ENCODE measurements around the gene RB1.

The RB1 gene

DNA sequence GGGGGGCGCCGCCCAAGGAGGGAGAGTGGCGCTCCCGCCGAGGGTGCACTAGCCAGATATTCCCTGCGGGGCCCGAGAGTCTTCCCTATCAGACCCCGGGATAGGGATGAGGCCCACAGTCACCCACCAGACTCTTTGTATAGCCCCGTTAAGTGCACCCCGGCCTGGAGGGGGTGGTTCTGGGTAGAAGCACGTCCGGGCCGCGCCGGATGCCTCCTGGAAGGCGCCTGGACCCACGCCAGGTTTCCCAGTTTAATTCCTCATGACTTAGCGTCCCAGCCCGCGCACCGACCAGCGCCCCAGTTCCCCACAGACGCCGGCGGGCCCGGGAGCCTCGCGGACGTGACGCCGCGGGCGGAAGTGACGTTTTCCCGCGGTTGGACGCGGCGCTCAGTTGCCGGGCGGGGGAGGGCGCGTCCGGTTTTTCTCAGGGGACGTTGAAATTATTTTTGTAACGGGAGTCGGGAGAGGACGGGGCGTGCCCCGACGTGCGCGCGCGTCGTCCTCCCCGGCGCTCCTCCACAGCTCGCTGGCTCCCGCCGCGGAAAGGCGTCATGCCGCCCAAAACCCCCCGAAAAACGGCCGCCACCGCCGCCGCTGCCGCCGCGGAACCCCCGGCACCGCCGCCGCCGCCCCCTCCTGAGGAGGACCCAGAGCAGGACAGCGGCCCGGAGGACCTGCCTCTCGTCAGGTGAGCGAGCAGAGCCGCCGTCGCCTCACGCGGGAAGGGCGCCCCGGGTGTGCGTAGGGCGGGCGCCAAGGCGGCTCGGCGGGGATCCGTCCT lies at the start of gene RB1:
Gene RB1 (plus strand): TSS at position 393 of the 784 bp plus-strand sequence. CDS start 162 bp downstream, at position 555.
- in situ Hi-C loops (cut with MboI; ENCODE audit: low sequenced_read_pairs): no loop called here

DNA sequence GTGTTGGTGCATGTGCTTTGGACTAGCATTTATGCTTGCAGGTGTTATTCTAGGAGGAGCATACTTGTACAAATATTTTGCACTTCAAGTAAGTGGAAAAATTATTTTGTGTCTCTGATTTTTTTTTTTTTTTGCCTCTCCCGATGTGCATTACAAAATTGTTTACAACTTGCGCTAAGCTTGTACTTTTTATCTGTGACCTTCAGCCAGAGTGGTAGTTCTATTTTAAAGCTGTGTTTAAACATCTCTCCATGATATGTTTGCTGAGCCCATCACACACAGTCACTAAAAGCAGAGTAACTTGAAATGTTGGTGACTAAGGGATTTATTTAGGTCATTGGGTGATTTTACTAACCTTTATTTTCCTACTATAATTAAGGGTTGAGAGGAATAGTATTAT lies 49.7 kb upstream of the RB1 start:
- in situ Hi-C loops (cut with MboI; ENCODE audit: low sequenced_read_pairs): no loop called here

DNA sequence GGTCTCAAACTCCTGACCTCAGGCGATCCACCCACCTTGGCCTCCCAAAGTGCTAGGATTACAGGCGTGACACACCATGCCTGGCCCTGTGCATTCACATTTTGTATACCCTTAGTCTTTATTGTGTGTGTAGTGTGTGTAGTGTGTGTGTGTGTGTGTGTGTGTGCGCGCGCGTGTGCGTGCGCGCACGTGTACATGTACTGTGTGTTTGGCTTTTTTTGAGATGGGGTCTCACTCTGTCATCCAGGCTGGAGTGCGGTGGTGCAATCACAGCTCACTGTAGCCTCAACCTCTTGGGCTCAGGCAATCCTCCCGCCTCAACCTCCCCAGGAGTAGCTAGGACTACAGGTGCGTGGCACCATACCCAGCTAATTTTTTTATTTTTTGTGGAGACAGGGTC lies 48.5 kb upstream of the RB1 start:
- in situ Hi-C loops (cut with MboI; ENCODE audit: low sequenced_read_pairs): no loop called here

DNA sequence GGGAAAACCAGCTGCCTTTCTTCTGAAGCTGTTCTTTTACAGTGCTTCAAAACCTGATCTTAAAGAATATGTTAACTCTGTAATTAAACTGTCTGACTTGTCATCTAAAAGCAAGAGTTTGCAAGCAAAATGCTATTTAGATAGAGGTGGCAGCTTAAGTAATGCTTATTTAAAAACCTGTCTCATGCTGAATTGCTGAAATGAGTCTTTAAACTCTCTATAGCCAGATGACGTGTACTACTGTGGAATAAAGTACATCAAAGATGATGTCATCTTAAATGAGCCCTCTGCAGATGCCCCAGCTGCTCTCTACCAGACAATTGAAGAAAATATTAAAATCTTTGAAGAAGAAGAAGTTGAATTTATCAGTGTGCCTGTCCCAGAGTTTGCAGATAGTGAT lies 47.6 kb upstream of the RB1 start:
- in situ Hi-C loops (cut with MboI; ENCODE audit: low sequenced_read_pairs): no loop called here

DNA sequence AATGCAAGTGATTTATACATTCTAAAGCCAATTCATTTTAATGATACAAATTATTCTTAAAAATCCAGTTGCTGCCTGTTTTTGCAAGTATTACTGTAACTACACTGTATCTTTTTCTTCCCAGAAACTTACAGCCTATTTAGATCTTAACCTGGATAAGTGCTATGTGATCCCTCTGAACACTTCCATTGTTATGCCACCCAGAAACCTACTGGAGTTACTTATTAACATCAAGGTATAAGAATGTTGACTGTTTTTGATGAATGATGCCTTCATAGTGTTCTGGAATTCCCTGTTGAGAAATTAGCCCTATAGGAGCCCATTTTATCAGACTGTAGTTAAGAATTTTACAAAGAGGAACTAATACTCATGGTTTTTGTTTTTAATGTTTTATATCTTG lies 45.5 kb upstream of the RB1 start:
- in situ Hi-C loops (cut with MboI; ENCODE audit: low sequenced_read_pairs): no loop called here

DNA sequence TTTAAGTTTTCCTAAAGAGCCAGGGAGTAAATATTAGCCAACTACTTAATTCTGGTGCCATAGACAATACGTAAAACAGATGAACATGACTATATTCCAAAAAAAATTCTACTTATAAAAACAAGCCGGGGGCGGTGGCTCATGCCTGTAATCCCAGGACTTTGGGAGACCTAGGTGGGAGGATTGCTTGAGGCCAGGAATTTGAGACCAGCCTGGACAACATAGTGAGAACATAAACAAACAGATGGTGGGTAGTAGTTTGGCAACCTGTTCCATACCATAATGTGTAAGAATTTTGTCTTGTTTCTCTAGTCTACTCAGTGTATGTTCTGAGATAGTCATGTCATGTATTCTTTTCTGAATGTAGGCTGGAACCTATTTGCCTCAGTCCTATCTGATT lies 45.1 kb upstream of the RB1 start:
- in situ Hi-C loops (cut with MboI; ENCODE audit: low sequenced_read_pairs): no loop called here

DNA sequence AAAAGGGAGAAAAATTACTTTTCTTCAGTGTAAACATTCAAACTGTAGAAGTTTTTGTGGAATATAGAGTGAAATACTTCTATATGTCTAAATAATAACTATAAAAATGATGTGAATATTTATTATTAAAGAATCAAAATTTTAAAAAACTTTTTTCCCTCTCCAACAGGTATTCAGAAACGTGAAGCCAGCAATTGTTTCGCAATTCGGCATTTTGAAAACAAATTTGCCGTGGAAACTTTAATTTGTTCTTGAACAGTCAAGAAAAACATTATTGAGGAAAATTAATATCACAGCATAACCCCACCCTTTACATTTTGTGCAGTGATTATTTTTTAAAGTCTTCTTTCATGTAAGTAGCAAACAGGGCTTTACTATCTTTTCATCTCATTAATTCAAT lies 42.6 kb upstream of the RB1 start:
- in situ Hi-C loops (cut with MboI; ENCODE audit: low sequenced_read_pairs): no loop called here

DNA sequence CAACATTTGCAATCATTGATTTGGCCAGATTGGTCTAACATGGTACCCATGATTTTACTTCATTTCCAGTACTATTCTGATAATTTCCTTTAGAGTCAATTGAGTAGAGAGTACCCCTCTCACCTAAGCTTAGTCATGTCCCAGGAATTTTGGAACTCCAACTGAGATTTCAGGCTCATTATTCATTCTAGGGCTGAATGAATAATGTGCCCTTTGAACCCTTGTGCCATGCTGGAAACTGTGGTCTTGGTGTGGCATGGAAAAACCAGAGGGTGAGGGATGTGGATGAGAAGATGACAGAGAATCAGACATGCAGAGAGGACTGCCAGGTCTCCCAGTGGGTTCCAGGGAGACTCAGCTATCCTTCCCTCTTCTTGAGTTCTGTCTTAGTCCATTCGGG lies 40.4 kb upstream of the RB1 start:
- in situ Hi-C loops (cut with MboI; ENCODE audit: low sequenced_read_pairs): no loop called here

DNA sequence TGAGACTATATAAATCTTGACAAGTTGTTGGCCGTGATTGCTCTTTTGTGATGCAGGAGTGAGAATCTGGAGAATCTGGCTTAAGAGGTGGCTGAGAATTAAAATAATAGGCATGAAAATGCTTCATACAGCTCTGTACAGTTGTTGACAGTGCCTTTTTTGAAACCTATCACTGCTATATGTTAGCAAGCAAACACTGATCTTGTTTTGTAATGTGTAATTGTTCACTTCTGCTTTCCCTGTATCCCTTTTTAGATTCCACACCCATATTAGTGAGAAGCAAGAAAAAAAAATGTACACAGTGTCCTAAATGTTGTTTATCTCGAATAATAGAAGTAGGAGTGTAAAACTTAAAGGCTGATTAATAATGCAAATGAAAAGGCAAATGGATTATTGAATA lies 39.5 kb upstream of the RB1 start:
- in situ Hi-C loops (cut with MboI; ENCODE audit: low sequenced_read_pairs): no loop called here

DNA sequence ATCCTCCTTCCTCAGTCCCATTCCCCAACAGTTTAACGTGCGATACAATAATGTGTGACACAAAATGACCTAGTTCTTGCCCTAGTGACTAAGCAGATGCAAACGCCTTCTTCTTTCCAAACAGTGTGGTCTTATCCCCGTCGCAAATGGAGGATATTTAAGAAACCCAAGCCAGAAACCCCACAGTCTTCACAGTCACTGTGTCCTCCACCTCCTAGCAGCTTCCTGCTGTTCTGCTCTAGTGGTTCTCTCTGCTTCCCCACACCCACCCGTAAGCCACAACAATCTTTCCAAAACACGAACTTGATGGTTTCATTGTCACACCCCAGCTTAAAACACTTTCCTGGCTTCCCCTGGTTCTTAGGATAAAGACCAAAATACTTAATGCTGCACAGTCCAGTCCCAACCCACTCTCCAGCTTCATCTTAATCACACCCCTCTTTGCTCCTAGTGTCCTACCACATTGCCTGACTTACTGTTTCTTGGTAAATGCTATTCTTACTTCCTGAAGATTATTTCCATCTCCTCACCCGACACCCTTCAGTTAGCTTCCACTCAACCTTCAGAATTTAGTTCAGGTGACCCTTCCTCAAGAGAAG lies 38.2 kb upstream of the RB1 start:
- in situ Hi-C loops (cut with MboI; ENCODE audit: low sequenced_read_pairs): no loop called here

DNA sequence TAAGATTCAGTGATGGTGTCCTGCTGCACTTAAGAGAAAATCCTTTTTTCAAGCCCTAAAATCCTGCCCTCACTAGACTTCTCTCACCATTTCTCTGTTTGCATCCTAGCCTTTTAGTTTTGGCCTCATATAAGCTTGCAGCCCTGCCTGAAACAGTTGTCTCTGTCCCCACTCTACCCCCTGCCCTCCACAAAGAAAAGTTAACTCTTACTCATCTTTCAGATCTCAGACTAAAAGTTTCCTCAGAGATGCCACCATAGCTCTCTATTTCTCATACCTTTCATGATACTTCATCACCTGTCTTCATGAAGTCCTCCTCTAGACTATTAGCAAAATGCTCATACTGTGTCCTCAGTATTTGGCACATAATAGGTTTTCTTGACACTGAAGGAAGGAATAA lies 37.4 kb upstream of the RB1 start:
- in situ Hi-C loops (cut with MboI; ENCODE audit: low sequenced_read_pairs): no loop called here

DNA sequence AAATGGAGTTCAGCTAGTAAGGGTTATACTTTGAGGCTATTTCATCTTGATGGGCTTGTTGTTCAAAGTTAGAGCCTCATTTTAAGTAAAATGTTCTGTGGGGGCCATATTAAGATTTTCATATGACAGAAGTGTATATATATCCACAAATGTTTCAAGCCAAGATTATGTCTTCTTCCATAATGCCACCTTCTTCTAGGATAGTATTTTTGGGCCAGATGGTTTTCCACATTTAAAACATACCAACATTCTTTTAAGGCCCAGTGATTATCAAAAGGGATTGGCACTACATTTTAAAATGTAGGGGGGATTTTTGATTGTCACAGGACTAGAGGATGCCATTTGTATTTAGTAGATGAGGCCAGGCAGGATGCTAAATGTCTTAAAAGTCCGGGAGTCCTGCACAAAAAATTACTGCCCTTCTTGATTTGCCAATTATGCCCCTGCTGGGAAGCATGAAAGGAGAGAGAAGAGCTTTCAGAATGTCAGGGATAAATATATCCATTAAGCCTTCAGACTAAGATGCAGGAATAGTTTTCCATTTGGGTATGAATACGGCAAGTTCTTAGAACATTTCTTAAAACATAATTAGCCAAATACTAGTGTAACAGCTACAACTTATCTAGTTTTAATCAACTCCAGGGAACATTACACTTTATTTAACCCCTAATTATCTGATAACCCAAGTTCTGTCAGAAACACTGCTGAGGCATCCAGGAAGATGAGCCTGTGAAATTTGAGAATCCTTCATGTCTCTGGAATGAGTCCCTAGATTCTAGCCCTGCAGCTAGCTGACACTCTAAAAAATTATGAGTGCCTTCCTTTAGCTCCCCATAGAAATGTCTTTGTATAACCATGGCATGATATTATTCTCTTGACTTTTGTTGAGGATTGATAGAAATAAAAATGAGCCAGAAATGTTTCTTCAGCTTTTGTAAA lies 36.6 kb upstream of the RB1 start:
- in situ Hi-C loops (cut with MboI; ENCODE audit: low sequenced_read_pairs): no loop called here

DNA sequence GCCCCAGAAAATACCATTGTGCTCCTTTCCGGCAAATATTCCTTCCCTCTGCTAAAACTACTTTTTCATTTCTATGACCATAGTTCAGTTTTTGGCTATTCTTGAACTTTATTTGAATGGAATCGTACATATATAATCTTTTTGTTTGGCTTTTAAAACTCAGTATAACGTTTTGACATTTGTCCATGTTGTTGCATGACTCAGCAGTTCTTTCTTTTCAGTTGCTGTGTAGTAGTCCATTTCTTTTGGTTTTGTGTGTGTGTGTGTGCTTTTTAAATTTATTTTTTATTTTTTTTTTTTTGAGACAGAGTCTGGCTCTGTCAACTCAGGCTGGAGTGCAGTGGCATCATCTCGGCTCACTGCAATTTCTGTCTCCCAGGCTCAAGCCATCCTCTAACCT lies 35.5 kb upstream of the RB1 start:
- in situ Hi-C loops (cut with MboI; ENCODE audit: low sequenced_read_pairs): no loop called here

DNA sequence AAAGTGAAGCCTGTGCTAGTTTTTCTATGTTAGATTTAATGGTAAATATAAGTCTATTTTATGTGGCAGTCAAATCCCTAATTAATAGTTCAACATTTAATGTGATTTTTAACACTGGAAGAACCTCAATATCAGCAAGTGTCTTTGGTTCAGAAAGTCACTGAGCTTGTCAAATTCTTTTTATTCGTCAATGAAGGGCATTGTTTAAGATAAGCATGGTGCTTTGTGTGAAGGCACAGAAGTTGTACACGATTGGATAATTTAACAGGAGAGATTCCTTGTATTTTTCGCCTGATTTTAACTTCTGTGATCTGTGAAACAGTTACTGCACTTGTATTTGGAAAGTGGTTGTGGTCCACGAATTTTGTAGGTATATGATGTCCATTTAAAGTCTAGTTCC lies 30.2 kb upstream of the RB1 start:
- in situ Hi-C loops (cut with MboI; ENCODE audit: low sequenced_read_pairs): no loop called here

DNA sequence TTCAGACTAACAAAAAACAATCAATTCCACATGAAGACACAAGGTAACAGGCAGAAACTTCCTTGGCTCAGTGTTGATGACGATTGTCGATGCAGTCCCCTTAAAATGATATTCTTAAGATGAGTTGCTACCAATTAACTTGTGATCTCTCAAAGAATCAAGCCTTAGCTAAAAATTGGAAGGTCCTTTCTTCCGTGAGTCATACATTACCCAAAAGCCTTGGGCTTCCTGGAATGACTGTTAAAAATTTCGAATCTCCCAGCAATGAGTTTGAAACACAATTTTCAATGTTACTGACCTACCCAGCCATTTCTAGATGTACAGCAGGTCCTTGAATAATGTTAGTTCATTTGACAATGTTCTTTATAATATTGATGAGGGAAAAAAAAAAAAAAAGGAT lies 28.0 kb upstream of the RB1 start:
- in situ Hi-C loops (cut with MboI; ENCODE audit: low sequenced_read_pairs): no loop called here

DNA sequence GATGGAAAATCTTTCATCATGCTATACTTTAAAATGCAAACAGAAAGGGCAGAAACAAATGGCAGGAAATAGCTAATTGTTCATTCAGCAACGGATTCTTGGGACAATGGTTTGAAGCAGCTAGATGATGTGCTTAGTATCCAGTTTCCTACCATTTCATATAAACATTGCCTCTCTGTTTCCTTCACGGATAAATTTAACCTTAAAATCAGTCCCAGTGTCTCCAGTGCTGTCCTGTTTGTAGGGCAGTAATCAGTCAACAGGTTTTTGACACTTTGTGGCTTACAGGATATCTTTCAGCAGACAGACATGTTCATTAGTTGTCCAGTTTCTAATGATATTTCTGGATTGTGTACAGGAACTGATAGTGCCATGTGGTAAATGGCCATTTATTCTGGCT lies 24.7 kb upstream of the RB1 start:
- in situ Hi-C loops (cut with MboI; ENCODE audit: low sequenced_read_pairs): no loop called here

DNA sequence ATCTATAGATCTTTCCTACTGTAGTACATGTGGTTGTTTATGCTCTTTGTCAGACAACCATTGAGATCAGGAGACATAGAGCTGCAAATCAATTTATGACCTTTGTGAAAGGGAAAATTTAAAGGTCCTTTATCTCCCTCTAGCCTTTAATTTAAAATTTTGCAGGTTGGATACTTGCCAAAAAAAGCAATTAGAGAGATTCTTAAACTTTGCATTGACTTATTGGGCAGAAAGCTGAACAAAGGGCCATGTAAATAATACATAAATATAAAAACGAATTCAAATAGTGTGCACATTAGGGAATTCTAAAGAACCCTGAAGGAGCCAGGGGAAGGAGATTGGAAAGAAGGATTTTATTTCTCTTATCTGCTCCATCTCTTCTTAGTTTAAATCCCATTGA lies 22.0 kb upstream of the RB1 start:
- in situ Hi-C loops (cut with MboI; ENCODE audit: low sequenced_read_pairs): no loop called here

DNA sequence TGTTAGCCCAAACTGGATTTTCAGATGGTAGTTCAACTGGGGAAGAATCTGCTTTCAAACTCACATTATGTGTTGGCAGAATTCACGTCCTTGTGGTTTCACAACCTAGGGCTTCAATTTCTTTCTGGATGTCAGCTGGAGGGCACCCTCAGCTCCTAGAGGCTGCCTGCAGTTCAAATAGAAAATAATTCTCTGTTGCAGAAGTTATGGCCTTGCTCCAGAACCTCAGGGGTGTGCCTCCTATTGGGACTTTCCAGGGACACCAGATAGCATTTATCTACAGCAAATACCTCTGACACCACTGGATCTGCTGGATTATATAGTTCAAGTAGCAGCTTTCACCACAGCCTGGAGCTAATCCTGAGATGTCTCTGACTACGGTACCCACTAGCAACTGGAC lies 11.8 kb upstream of the RB1 start:
- in situ Hi-C loops (cut with MboI; ENCODE audit: low sequenced_read_pairs): no loop called here

DNA sequence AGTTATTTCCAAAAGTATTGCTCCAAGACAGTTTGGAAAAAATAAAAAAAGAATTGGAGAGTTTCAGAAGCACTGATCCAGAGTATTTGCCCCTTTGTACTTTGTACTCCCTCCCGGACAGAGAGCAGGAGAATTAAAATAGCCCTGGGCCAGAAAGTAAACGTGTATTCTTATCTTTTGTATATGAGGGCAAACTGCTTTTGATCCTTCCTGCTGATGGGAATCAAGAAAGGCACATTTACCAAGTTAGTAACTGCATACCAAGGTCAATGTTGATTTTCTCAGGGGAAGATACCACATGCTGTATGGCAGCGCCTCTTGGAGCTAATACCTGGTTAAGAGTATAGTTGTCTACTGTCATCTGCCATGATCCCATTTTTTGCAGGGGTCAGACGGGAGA lies 10.9 kb upstream of the RB1 start:
- in situ Hi-C loops (cut with MboI; ENCODE audit: low sequenced_read_pairs): no loop called here

DNA sequence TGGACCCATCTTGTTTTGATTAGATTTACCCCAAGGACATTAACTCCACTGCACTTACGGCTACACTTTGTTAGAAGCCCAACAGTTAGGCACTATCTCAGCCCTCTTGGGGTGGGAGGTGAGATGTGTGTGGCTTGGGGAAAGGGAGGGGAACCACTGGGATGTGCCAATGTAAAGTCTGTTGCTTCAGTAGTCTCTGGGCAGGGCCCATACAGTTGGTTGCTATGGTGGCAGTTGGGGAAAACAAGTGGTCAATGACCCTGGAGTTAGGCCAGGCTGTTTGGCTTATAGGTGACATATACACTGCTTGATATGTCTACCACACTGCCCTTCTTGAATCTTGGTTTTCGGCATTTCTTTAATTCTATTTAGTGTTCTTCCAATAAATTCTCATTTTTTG lies 8.9 kb upstream of the RB1 start:
- in situ Hi-C loops (cut with MboI; ENCODE audit: low sequenced_read_pairs): no loop called here

DNA sequence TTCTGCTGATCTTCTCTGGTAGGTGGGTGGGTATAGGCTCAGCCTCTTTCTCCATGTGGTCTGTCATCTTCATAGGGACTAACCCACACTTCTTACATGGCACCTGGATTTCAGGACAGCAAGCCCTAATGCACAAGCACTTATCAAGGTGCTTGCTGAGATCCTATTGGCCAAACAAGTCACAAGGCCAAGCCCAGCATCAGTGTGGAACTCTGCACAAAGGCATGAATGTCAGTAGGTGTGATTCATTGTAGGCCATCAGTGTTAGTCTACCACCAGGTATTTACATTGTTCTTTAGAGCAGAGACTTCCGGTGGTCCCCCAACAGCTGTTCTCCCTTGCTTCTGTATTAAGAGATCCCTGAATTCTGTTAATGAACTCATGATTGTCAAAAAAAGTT lies 8.3 kb upstream of the RB1 start:
- in situ Hi-C loops (cut with MboI; ENCODE audit: low sequenced_read_pairs): no loop called here

DNA sequence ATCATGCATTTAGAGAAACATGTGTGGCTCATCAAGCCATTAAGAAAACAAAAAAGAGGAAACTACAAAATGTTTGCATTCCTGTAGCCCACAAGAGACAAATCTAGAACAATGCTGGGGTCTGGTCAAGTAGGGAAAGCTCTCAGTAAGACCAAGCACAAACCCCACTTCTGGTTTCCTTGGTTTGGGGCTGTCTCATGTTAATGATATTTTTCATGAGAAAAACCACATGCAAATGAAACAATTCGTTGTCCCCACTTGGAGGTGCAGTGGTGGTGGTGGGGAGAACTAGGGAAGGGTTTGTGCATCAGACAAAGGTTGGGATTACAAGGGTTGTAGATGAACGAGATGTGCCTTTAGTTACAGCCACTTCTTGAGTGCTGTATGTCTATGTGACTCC lies 7.0 kb upstream of the RB1 start:
- in situ Hi-C loops (cut with MboI; ENCODE audit: low sequenced_read_pairs): no loop called here

Measured in hTERT RPE-1 (cell line).